WTC11 (cell line): ENCODE data around the gene ETV3. TPM values are rescaled to one million over a fixed set of nuclear protein-coding genes. Genes with fewer than 3 reads are reported as not detected.

ENCODE experiments used
- ATAC-seq: fragments of 200-7000 bp; cut with Tn5 transposase; 2 replicates; pipeline ENCODE4 v1.10.0; 2021; ENCODE audit warnings: mild to moderate bottlenecking, moderate library complexity
- CTCF ChIA-PET: fragments of 300-600 bp; sonication (Branson Sonifier 250); formaldehyde crosslinking; loops from one replicate; lab custom pipeline; 2021; ENCODE audit warnings: antibody characterized with exemption; lab: Charles Lee
- POLR2A ChIA-PET: fragments of 350-600 bp; sonication (Branson Sonifier 250); formaldehyde crosslinking; loops from one replicate; lab custom pipeline; 2021; ENCODE audit warnings: antibody characterized with exemption; lab: Charles Lee
- DNase-seq: peaks from one replicate; pipeline ENCODE4 v3.0.0; 2021; ENCODE audit warnings: low spot score
- H3K27ac Mint-ChIP-seq: 2 replicates; pipeline ENCODE4 v1.8.0; 2021; ENCODE audit warnings: mixed read lengths
- H3K27me3 Mint-ChIP-seq: 2 replicates; pipeline ENCODE4 v1.8.0; 2021; ENCODE audit warnings: low read depth, mild to moderate bottlenecking, moderate library complexity, mixed read lengths
- H3K36me3 Mint-ChIP-seq: 2 replicates; pipeline ENCODE4 v1.8.0; 2021; ENCODE audit warnings: mixed read lengths
- H3K4me1 Mint-ChIP-seq: 2 replicates; pipeline ENCODE4 v1.8.0; 2022; ENCODE audit warnings: mixed read lengths
- H3K4me3 Mint-ChIP-seq: 2 replicates; pipeline ENCODE4 v1.8.0; 2021; ENCODE audit warnings: mild to moderate bottlenecking, moderate library complexity, mixed read lengths
- H3K9me3 Mint-ChIP-seq: 2 replicates; pipeline ENCODE4 v1.8.0; 2021; ENCODE audit warnings: mixed read lengths
- ATF3 ChIP-seq: sonication (generic); formaldehyde crosslinking; conservative IDR thresholded peaks from 2 replicates; pipeline ENCODE4 v1.8.1; 2022; ENCODE audit warnings: mild to moderate bottlenecking, missing genetic modification reagents
- CREB1 ChIP-seq: sonication (generic); formaldehyde crosslinking; IDR thresholded peaks from 2 replicates; pipeline ENCODE4 v1.8.0; 2023; ENCODE audit warnings: mild to moderate bottlenecking, missing genetic modification reagents
- ESRRA ChIP-seq: sonication (generic); formaldehyde crosslinking; IDR thresholded peaks from 2 replicates; pipeline ENCODE4 v1.8.1; 2022; ENCODE audit warnings: mild to moderate bottlenecking, missing genetic modification reagents, borderline replicate concordance
- GTF2I ChIP-seq: fragments of 250-450 bp; sonication (Bioruptor Pico); conservative IDR thresholded peaks from 2 replicates; pipeline ENCODE4 v1.4.0; 2021; ENCODE audit warnings: mild to moderate bottlenecking
- JUN ChIP-seq: sonication (generic); formaldehyde crosslinking; IDR thresholded peaks from 2 replicates; pipeline ENCODE4 v1.8.0; 2023; ENCODE audit warnings: mild to moderate bottlenecking, missing genetic modification reagents
- PRRX2 ChIP-seq: fragments of 250-450 bp; sonication (Bioruptor Pico); IDR thresholded peaks from 2 replicates; pipeline ENCODE4 v1.8.0; 2021; ENCODE audit warnings: mild to moderate bottlenecking
- SMAD3 ChIP-seq: sonication (generic); formaldehyde crosslinking; IDR thresholded peaks from 2 replicates; pipeline ENCODE4 v1.8.0; 2022; ENCODE audit warnings: missing genetic modification reagents, mild to moderate bottlenecking, borderline replicate concordance
- SOX15 ChIP-seq: fragments of 250-450 bp; sonication (Bioruptor Pico); IDR thresholded peaks from 2 replicates; pipeline ENCODE4 v1.9.0; 2021; ENCODE audit warnings: mild to moderate bottlenecking
- TEAD1 ChIP-seq: sonication (generic); formaldehyde crosslinking; IDR thresholded peaks from 2 replicates; pipeline ENCODE4 v1.8.0; 2022; ENCODE audit warnings: mild to moderate bottlenecking, missing genetic modification reagents
- ZBTB43 ChIP-seq: sonication (generic); formaldehyde crosslinking; IDR thresholded peaks from 2 replicates; pipeline ENCODE4 v1.8.1; 2023; ENCODE audit warnings: mild to moderate bottlenecking, missing genetic modification reagents
- ZNF263 ChIP-seq: sonication (generic); formaldehyde crosslinking; IDR thresholded peaks from 2 replicates; pipeline ENCODE4 v1.8.1; 2022; ENCODE audit warnings: low read depth, mild to moderate bottlenecking, moderate library complexity, missing genetic modification reagents
- ZNF317 ChIP-seq: sonication (generic); formaldehyde crosslinking; IDR thresholded peaks from 2 replicates; pipeline ENCODE4 v1.8.1; 2023; ENCODE audit warnings: low read depth, mild to moderate bottlenecking, moderate library complexity, missing genetic modification reagents, borderline replicate concordance
- ZNF396 ChIP-seq: fragments of 250-450 bp; sonication (Bioruptor Pico); IDR thresholded peaks from 2 replicates; pipeline ENCODE4 v1.8.0; 2021; ENCODE audit warnings: mild to moderate bottlenecking, moderate library complexity, borderline replicate concordance
- ZNF416 ChIP-seq: fragments of 250-450 bp; sonication (Bioruptor Pico); IDR thresholded peaks from 2 replicates; pipeline ENCODE4 v1.9.0; 2021; ENCODE audit warnings: mild to moderate bottlenecking, inconsistent platforms
- total RNA-seq: library from RNA; stranded (reverse); gene quantifications from 3 replicates; pipeline ENCODE4 v1.2.3, GENCODE V29; 2021
- TF ChIP-seq, protein P1 (sequence below): sonication (generic); formaldehyde crosslinking; IDR thresholded peaks from 2 replicates; pipeline ENCODE4 v1.8.0; 2022; ENCODE audit warnings: mild to moderate bottlenecking, missing genetic modification reagents
- TF ChIP-seq, protein P2 (sequence below): sonication (generic); formaldehyde crosslinking; IDR thresholded peaks from 2 replicates; pipeline ENCODE4 v1.8.0; 2023; ENCODE audit warnings: missing genetic modification reagents, mild to moderate bottlenecking, borderline replicate concordance
- TF ChIP-seq, protein P3 (sequence below): sonication (generic); formaldehyde crosslinking; IDR thresholded peaks from 2 replicates; pipeline ENCODE4 v1.8.1; 2023; ENCODE audit warnings: mild to moderate bottlenecking, missing genetic modification reagents, moderate library complexity
- TF ChIP-seq, protein P4 (sequence below): sonication (generic); formaldehyde crosslinking; IDR thresholded peaks from 2 replicates; pipeline ENCODE4 v1.8.0; 2022; ENCODE audit warnings: mild to moderate bottlenecking, missing genetic modification reagents

The ETV3 gene
- total RNA-seq, 1 experiment from 2014 or later = 26.0 TPM

GRCh38 chr1:157162345-157162744, 24.1 kb upstream of the ETV3 start:
- POLR2A ChIA-PET = no interaction called here
- peaks cover 56% of the 10 kb centered on the region for H3K4me1 Mint-ChIP-seq
- no peaks in the 10 kb centered on the region; the same call in 1 of the 2 replicates for H3K27me3 Mint-ChIP-seq
- ATAC-seq = peak; percentile 10
- TF ChIP-seq, protein P1, sequence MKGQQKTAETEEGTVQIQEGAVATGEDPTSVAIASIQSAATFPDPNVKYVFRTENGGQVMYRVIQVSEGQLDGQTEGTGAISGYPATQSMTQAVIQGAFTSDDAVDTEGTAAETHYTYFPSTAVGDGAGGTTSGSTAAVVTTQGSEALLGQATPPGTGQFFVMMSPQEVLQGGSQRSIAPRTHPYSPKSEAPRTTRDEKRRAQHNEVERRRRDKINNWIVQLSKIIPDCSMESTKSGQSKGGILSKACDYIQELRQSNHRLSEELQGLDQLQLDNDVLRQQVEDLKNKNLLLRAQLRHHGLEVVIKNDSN (CRISPR knock-in tag) = 0 out of 2 replicates have a peak, but pooled peaks have one; percentile 49
- TF ChIP-seq ZNF317 (CRISPR knock-in tag) = no peak
- TF ChIP-seq, protein P2, sequence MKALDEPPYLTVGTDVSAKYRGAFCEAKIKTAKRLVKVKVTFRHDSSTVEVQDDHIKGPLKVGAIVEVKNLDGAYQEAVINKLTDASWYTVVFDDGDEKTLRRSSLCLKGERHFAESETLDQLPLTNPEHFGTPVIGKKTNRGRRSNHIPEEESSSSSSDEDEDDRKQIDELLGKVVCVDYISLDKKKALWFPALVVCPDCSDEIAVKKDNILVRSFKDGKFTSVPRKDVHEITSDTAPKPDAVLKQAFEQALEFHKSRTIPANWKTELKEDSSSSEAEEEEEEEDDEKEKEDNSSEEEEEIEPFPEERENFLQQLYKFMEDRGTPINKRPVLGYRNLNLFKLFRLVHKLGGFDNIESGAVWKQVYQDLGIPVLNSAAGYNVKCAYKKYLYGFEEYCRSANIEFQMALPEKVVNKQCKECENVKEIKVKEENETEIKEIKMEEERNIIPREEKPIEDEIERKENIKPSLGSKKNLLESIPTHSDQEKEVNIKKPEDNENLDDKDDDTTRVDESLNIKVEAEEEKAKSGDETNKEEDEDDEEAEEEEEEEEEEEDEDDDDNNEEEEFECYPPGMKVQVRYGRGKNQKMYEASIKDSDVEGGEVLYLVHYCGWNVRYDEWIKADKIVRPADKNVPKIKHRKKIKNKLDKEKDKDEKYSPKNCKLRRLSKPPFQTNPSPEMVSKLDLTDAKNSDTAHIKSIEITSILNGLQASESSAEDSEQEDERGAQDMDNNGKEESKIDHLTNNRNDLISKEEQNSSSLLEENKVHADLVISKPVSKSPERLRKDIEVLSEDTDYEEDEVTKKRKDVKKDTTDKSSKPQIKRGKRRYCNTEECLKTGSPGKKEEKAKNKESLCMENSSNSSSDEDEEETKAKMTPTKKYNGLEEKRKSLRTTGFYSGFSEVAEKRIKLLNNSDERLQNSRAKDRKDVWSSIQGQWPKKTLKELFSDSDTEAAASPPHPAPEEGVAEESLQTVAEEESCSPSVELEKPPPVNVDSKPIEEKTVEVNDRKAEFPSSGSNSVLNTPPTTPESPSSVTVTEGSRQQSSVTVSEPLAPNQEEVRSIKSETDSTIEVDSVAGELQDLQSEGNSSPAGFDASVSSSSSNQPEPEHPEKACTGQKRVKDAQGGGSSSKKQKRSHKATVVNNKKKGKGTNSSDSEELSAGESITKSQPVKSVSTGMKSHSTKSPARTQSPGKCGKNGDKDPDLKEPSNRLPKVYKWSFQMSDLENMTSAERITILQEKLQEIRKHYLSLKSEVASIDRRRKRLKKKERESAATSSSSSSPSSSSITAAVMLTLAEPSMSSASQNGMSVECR (CRISPR knock-in tag) = no peak
- no peaks in the 10 kb centered on the region for H3K9me3 Mint-ChIP-seq
- peak overlapping the region; percentile 82 for H3K27ac Mint-ChIP-seq
- no peaks in the 10 kb centered on the region for H3K36me3 Mint-ChIP-seq
- no peak for DNase-seq
- CTCF ChIA-PET = interaction anchor here (0.9 to 2.3 kb wide), 4 partner anchors 11 to 75 kb away, joined by 3 to 59 read pairs (median 6); no protein-coding TSS in a partner anchor
- H3K4me3 Mint-ChIP-seq = peak overlapping the region; percentile 15; the same call in 1 of the 2 replicates

DNA sequence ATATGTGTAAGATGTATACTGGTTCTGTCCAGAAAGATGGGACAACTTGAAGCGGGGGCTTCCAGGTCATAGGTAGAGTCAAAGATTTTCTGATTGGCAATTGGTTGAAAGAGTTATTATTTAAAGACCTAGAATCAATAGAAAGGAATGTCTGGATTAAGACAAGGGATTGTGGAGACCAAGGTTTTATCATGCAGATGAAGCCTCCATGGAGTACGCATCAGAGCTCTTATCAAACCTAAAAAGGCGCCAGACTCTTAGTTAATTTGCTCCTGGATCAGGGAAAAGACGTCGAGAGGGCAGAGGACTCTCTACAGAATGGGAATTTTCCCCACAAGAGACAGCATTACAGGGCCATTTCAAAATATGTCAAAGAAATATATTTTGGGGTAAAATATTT, 23.7 kb upstream of the ETV3 start:
- H3K9me3 Mint-ChIP-seq = no peaks in the 10 kb centered on the region
- POLR2A ChIA-PET = no interaction called here
- H3K4me1 Mint-ChIP-seq = peaks cover 60% of the 10 kb centered on the region
- peak; percentile 9 for ATAC-seq
- H3K27ac Mint-ChIP-seq = peak overlapping the region; percentile 82
- no peaks in the 10 kb centered on the region; the same call in 1 of the 2 replicates for H3K27me3 Mint-ChIP-seq
- CTCF ChIA-PET = interaction anchor here (0.9 to 2.3 kb wide), 3 partner anchors 12 to 71 kb away, joined by 3 to 59 read pairs (median 6); no protein-coding TSS in a partner anchor
- H3K4me3 Mint-ChIP-seq = no peak overlapping the region; the same call in 1 of the 2 replicates
- H3K36me3 Mint-ChIP-seq = no peaks in the 10 kb centered on the region
- TF ChIP-seq SOX15 (CRISPR knock-in tag) (no peak), ESRRA (CRISPR knock-in tag) (no peak), TEAD1 (CRISPR knock-in tag) (no peak), GTF2I (CRISPR knock-in tag) (no peak), ATF3 (CRISPR knock-in tag) (no peak), SMAD3 (CRISPR knock-in tag) (no peak), CREB1 (CRISPR knock-in tag) (no peak), JUN (no peak), PRRX2 (CRISPR knock-in tag) (no peak), ZNF416 (CRISPR knock-in tag) (no peak), ZBTB43 (no peak), ZNF263 (CRISPR knock-in tag) (no peak), ZNF396 (CRISPR knock-in tag) (no peak)
- TF ChIP-seq, protein P3, sequence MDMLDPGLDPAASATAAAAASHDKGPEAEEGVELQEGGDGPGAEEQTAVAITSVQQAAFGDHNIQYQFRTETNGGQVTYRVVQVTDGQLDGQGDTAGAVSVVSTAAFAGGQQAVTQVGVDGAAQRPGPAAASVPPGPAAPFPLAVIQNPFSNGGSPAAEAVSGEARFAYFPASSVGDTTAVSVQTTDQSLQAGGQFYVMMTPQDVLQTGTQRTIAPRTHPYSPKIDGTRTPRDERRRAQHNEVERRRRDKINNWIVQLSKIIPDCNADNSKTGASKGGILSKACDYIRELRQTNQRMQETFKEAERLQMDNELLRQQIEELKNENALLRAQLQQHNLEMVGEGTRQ (CRISPR knock-in tag) = no peak
- TF ChIP-seq, protein P2 (CRISPR knock-in tag) = no peak
- TF ChIP-seq, protein P4, sequence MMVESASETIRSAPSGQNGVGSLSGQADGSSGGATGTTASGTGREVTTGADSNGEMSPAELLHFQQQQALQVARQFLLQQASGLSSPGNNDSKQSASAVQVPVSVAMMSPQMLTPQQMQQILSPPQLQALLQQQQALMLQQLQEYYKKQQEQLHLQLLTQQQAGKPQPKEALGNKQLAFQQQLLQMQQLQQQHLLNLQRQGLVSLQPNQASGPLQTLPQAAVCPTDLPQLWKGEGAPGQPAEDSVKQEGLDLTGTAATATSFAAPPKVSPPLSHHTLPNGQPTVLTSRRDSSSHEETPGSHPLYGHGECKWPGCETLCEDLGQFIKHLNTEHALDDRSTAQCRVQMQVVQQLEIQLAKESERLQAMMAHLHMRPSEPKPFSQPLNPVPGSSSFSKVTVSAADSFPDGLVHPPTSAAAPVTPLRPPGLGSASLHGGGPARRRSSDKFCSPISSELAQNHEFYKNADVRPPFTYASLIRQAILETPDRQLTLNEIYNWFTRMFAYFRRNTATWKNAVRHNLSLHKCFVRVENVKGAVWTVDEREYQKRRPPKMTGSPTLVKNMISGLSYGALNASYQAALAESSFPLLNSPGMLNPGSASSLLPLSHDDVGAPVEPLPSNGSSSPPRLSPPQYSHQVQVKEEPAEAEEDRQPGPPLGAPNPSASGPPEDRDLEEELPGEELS (CRISPR knock-in tag) = no peak
- TF ChIP-seq, all 79 proteins: peak for 0
- no peak for DNase-seq
